Nephron (organoid): ENCODE measurements around the gene COA3.
A peak's percentile ranks its signal among the peaks of the same experiment; 100 is the strongest.

ENCODE experiments used
- H3K27ac Mint-ChIP-seq, 3 experiments: 2 replicates each; pipeline ENCODE4 v1.8.0; 2020; ENCODE audit warnings: mixed read lengths in 3 of 3, mild to moderate bottlenecking in 2 of 3, moderate library complexity in 1 of 3
- H3K27me3 Mint-ChIP-seq: 2 replicates; pipeline ENCODE4 v1.8.0; 2021; ENCODE audit warnings: low read depth, mild to moderate bottlenecking, moderate library complexity, mixed read lengths
- H3K36me3 Mint-ChIP-seq: 2 replicates; pipeline ENCODE4 v1.8.0; 2020; ENCODE audit warnings: low read depth, mixed read lengths
- H3K4me1 Mint-ChIP-seq: 2 replicates; pipeline ENCODE4 v1.8.0; 2020; ENCODE audit warnings: mixed read lengths
- H3K4me3 Mint-ChIP-seq, 3 experiments: 2 replicates each; pipeline ENCODE4 v1.8.0; 2020; ENCODE audit warnings: mild to moderate bottlenecking in 3 of 3, mixed read lengths in 3 of 3, moderate library complexity in 2 of 3
- H3K9me3 Mint-ChIP-seq: 2 replicates; pipeline ENCODE4 v1.8.0; 2020; ENCODE audit warnings: mixed read lengths
- CTCF ChIP-seq, 3 experiments: fragments of 200-600 bp; sonication (generic); IDR thresholded peaks; one replicate each; pipeline ENCODE4 v1.5.0; 2021; ENCODE audit warnings: antibody characterized with exemption in 3 of 3; ENCODE audit not compliant: unreplicated experiment in 3 of 3

COA3 gene

GRCh38 chr17:42760652-42761581 is 37.6 kb downstream of the COA3 start, which contains the start of gene RAMP2:
RAMP2 (plus strand) TSS chr17:42761227; CDS start chr17:42761262, 35 bp downstream.
- peaks cover 18% of the 10 kb centered on the region for H3K27me3 Mint-ChIP-seq
- no peaks in the 10 kb centered on the region for H3K9me3 Mint-ChIP-seq
- H3K36me3 Mint-ChIP-seq: no peaks in the 10 kb centered on the region
- no peak for TF ChIP-seq CTCF (IDR thresholded peaks at IDR 0.05; ENCODE audit: unreplicated experiment in 3 of 3)
- H3K27ac Mint-ChIP-seq: peak within 1 kb of the TSS; percentile 76 to 92 (median 89)
- H3K4me1 Mint-ChIP-seq: peaks cover 34% of the 10 kb centered on the region
- H3K4me3 Mint-ChIP-seq: peak within 1 kb of the TSS; percentile 81 to 87 (median 82)

GRCh38 chr17:42759982-42760651 is 38.4 kb downstream of the COA3 start:
- H3K27ac Mint-ChIP-seq: peak overlapping the region; percentile 26 to 81 (median 72)
- peaks cover 34% of the 10 kb centered on the region for H3K4me1 Mint-ChIP-seq
- peak overlapping the region; percentile 72 to 82 (median 78) for H3K4me3 Mint-ChIP-seq
- no peak for TF ChIP-seq CTCF (IDR thresholded peaks at IDR 0.05; ENCODE audit: unreplicated experiment in 3 of 3)
- H3K36me3 Mint-ChIP-seq: no peaks in the 10 kb centered on the region
- H3K9me3 Mint-ChIP-seq: no peaks in the 10 kb centered on the region
- peaks cover 18% of the 10 kb centered on the region for H3K27me3 Mint-ChIP-seq

GRCh38 chr17:42754782-42755181 is 43.7 kb downstream of the COA3 start:
- no peak overlapping the region for H3K4me3 Mint-ChIP-seq
- peaks cover 11% of the 10 kb centered on the region for H3K27me3 Mint-ChIP-seq
- no peak for TF ChIP-seq CTCF (IDR thresholded peaks at IDR 0.05; ENCODE audit: unreplicated experiment in 3 of 3)
- H3K27ac Mint-ChIP-seq: no peak overlapping the region
- no peaks in the 10 kb centered on the region for H3K9me3 Mint-ChIP-seq
- H3K4me1 Mint-ChIP-seq: peaks cover 13% of the 10 kb centered on the region
- H3K36me3 Mint-ChIP-seq: no peaks in the 10 kb centered on the region

GRCh38 chr17:42751628-42752027 is 46.9 kb downstream of the COA3 start:
- Mint-ChIP-seq H3K36me3 (no peaks in the 10 kb centered on the region), H3K27me3 (peaks cover 5% of the 10 kb centered on the region), H3K4me3 (no peak overlapping the region)

GRCh38 chr17:42750739-42751344 is 47.7 kb downstream of the COA3 start:
- H3K27ac Mint-ChIP-seq: peak overlapping the region; percentile 35 to 80 (median 78)
- peaks cover 22% of the 10 kb centered on the region for H3K4me1 Mint-ChIP-seq
- TF ChIP-seq CTCF (IDR thresholded peaks at IDR 0.05; ENCODE audit: unreplicated experiment in 3 of 3): no peak
- peaks cover 5% of the 10 kb centered on the region for H3K27me3 Mint-ChIP-seq
- no peaks in the 10 kb centered on the region for H3K36me3 Mint-ChIP-seq
- no peak overlapping the region for H3K4me3 Mint-ChIP-seq
- H3K9me3 Mint-ChIP-seq: no peaks in the 10 kb centered on the region

More at GRCh38 chr17:42751628-42752027, 46.9 kb downstream of the COA3 start:
- no peak overlapping the region for H3K27ac Mint-ChIP-seq
- no peaks in the 10 kb centered on the region for H3K9me3 Mint-ChIP-seq
- no peak for TF ChIP-seq CTCF (IDR thresholded peaks at IDR 0.05; ENCODE audit: unreplicated experiment in 3 of 3)
- H3K4me1 Mint-ChIP-seq: peaks cover 22% of the 10 kb centered on the region
